ENCODE results near the gene DAP. TPM values are rescaled to one million over a fixed set of nuclear protein-coding genes. Genes with fewer than 3 reads are reported as not detected.
A peak's percentile ranks its signal among the peaks of the same experiment; 100 is the strongest.

The DAP gene
- total and polyA plus RNA-seq, 2 experiments from 2014 or later, result 52.9 to 255 TPM

- TF ChIP-seq EZH2 (IDR thresholded peaks at IDR 0.05; ENCODE audit: insufficient read depth, poor library complexity, severe bottlenecking) (no peak), EZH2phosphoT487 (IDR thresholded peaks at IDR 0.05; ENCODE audit: insufficient read depth, low read depth) (no peak)
- Histone ChIP-seq H3K36me3 (ENCODE audit: low read depth) (no peaks in the 10 kb centered on the region), H3K27ac (no peak overlapping the region), H3K4me2 (ENCODE audit: unreplicated experiment) (no peak overlapping the region), H3K27me3 (replicated peaks; ENCODE audit: insufficient read depth) (no peaks in the 10 kb centered on the region), H3K4me3 (no peak overlapping the region), H3K4me1 (ENCODE audit: insufficient read depth) (0 out of 2 replicates have a peak, but pooled peaks cover 5% of the 10 kb centered on the region), H3K79me2 (ENCODE audit: insufficient read depth) (no peaks in the 10 kb centered on the region), H2AFZ (no peak overlapping the region), H3K9ac (no peak overlapping the region), H3K9me3 (ENCODE audit: low read depth) (no peaks in the 10 kb centered on the region), H3K9me2 (ENCODE audit: insufficient read depth) (no peaks in the 10 kb centered on the region), H4K20me1 (ENCODE audit: insufficient read depth) (no peaks in the 10 kb centered on the region), H3F3A (ENCODE audit: insufficient read depth) (no peaks in the 10 kb centered on the region)
- DNase-seq, result no peak
- 75 to 79% methylated on average over 10 of the region's 10 CpGs for WGBS, 2 experiments (ENCODE audit: low coverage in 1 of 2, low lambda C conversion rate in 2 of 2, missing lambda C conversion rate in 2 of 2)
- in situ Hi-C loops (cut with MboI), result no loop called here
Observed at GRCh38 chr5:10637944-10638343, 123.1 kb downstream of the DAP start.

GRCh38 chr5:10636363-10637142 is 124.5 kb downstream of the DAP start:
- Histone ChIP-seq H3K79me2 (ENCODE audit: insufficient read depth) (no peaks in the 10 kb centered on the region), H3K9me3 (ENCODE audit: low read depth) (no peaks in the 10 kb centered on the region), H3K27me3 (replicated peaks; ENCODE audit: insufficient read depth) (no peaks in the 10 kb centered on the region), H3K9ac (no peak overlapping the region), H3K27ac (no peak overlapping the region), H2AFZ (no peak overlapping the region), H3K4me3 (no peak overlapping the region), H3K4me2 (ENCODE audit: unreplicated experiment) (no peak overlapping the region), H3F3A (ENCODE audit: insufficient read depth) (no peaks in the 10 kb centered on the region), H3K36me3 (ENCODE audit: low read depth) (no peaks in the 10 kb centered on the region), H4K20me1 (ENCODE audit: insufficient read depth) (no peaks in the 10 kb centered on the region), H3K4me1 (ENCODE audit: insufficient read depth) (0 out of 2 replicates have a peak, but pooled peaks cover 5% of the 10 kb centered on the region), H3K9me2 (ENCODE audit: insufficient read depth) (no peaks in the 10 kb centered on the region)
- DNase-seq, result no peak
- WGBS, 2 experiments (ENCODE audit: low coverage in 1 of 2, low lambda C conversion rate in 2 of 2, missing lambda C conversion rate in 2 of 2), result 83 to 85% methylated on average over 15 of the region's 15 CpGs
- in situ Hi-C loops (cut with MboI), result no loop called here
- TF ChIP-seq EZH2 (IDR thresholded peaks at IDR 0.05; ENCODE audit: insufficient read depth, poor library complexity, severe bottlenecking) (no peak), EZH2phosphoT487 (IDR thresholded peaks at IDR 0.05; ENCODE audit: insufficient read depth, low read depth) (no peak)

- Histone ChIP-seq H3K4me2 (ENCODE audit: unreplicated experiment) (no peak overlapping the region), H3K36me3 (ENCODE audit: low read depth) (no peaks in the 10 kb centered on the region), H3F3A (ENCODE audit: insufficient read depth) (no peaks in the 10 kb centered on the region), H4K20me1 (ENCODE audit: insufficient read depth) (no peaks in the 10 kb centered on the region), H3K9me2 (ENCODE audit: insufficient read depth) (no peaks in the 10 kb centered on the region), H3K4me3 (no peak overlapping the region), H3K79me2 (ENCODE audit: insufficient read depth) (no peaks in the 10 kb centered on the region), H2AFZ (no peak overlapping the region), H3K27ac (no peak overlapping the region), H3K9me3 (ENCODE audit: low read depth) (no peaks in the 10 kb centered on the region), H3K9ac (no peak overlapping the region), H3K4me1 (ENCODE audit: insufficient read depth) (0 out of 2 replicates have a peak, but pooled peaks cover 5% of the 10 kb centered on the region), H3K27me3 (replicated peaks; ENCODE audit: insufficient read depth) (no peaks in the 10 kb centered on the region)
- in situ Hi-C loops (cut with MboI), result no loop called here
- TF ChIP-seq EZH2 (IDR thresholded peaks at IDR 0.05; ENCODE audit: insufficient read depth, poor library complexity, severe bottlenecking), result no peak
- TF ChIP-seq EZH2phosphoT487 (IDR thresholded peaks at IDR 0.05; ENCODE audit: insufficient read depth, low read depth), result no peak
- 54 to 55% methylated on average over 11 of the region's 11 CpGs for WGBS, 2 experiments (ENCODE audit: low coverage in 1 of 2, low lambda C conversion rate in 2 of 2, missing lambda C conversion rate in 2 of 2)
- peak; percentile 6 for DNase-seq
Observed at GRCh38 chr5:10635867-10636350, 125.1 kb downstream of the DAP start.

GRCh38 chr5:10635257-10635866 is 125.7 kb downstream of the DAP start:
- H3K9me3 ChIP-seq (ENCODE audit: low read depth), result no peaks in the 10 kb centered on the region
- no peak overlapping the region for H3K9ac ChIP-seq
- in situ Hi-C loops (cut with MboI), result no loop called here
- no peaks in the 10 kb centered on the region for H3K79me2 ChIP-seq (ENCODE audit: insufficient read depth)
- peak; percentile 61 for DNase-seq
- H3K9me2 ChIP-seq (ENCODE audit: insufficient read depth), result no peaks in the 10 kb centered on the region
- H3K4me2 ChIP-seq (ENCODE audit: unreplicated experiment), result no peak overlapping the region
- no peaks in the 10 kb centered on the region for H3F3A ChIP-seq (ENCODE audit: insufficient read depth)
- H3K4me3 ChIP-seq, result no peak overlapping the region
- no peak for TF ChIP-seq EZH2phosphoT487 (IDR thresholded peaks at IDR 0.05; ENCODE audit: insufficient read depth, low read depth)
- TF ChIP-seq EZH2 (IDR thresholded peaks at IDR 0.05; ENCODE audit: insufficient read depth, poor library complexity, severe bottlenecking), result no peak
- H3K27ac ChIP-seq, result no peak overlapping the region
- no peaks in the 10 kb centered on the region for H4K20me1 ChIP-seq (ENCODE audit: insufficient read depth)
- H2AFZ ChIP-seq, result no peak overlapping the region
- H3K27me3 ChIP-seq (replicated peaks; ENCODE audit: insufficient read depth), result no peaks in the 10 kb centered on the region
- 43 to 49% methylated on average over 10 of the region's 10 CpGs for WGBS, 2 experiments (ENCODE audit: low coverage in 1 of 2, low lambda C conversion rate in 2 of 2, missing lambda C conversion rate in 2 of 2)
- no peaks in the 10 kb centered on the region for H3K36me3 ChIP-seq (ENCODE audit: low read depth)
- 0 out of 2 replicates have a peak, but pooled peaks cover 5% of the 10 kb centered on the region for H3K4me1 ChIP-seq (ENCODE audit: insufficient read depth)

Measured in GM23248 (cell line).